GM19099 (cell line): Measurements from ENCODE around the gene RAB31.

Experiments
- POLR2A ChIP-seq: IDR thresholded peaks from 3 replicates; pipeline ENCODE4 v1.6.1; 2011; ENCODE audit warnings: low read depth; ENCODE audit not compliant: insufficient read length; ENCODE audit errors: extremely low read depth

The RAB31 gene

DNA sequence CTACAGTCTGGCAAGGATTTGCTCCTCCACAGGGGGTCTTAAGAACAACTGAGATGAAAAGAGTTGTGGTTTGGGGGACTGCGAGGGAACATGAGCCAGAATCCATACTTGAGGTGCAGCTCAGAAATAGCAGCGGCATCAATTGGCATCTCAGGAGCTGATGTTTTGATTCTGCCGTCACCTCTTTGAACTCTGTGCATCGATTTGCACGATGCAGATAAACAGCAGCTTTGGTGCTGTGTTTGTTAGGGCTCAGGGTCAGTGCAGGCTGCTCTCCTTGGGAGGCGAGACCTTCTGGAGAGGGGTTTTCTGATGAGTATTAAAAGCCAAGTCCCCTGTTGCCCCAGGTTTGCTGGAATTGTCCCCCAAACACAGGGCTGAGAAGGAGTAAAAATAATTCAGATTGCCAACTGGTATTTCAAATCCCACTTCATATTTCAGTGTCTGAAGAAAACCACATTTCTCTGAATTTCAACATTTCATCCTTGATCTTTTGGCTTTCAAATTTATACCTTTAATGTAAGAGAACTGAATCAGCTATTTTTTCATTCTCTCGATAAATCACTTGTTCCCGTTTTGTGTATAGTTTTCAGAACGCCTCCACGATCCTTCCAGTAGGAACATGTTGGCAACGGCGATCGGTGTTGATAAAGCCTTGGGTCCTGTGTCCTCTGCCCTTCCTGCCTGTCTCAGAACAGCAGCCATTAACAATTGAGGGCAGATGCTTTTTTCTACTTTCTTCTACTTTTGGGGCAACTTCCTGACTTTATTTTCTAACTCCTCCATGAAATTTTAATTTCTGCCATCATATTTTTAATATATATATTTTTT, 65.0 kb downstream of the RAB31 start:
- no peak for TF ChIP-seq POLR2A

DNA sequence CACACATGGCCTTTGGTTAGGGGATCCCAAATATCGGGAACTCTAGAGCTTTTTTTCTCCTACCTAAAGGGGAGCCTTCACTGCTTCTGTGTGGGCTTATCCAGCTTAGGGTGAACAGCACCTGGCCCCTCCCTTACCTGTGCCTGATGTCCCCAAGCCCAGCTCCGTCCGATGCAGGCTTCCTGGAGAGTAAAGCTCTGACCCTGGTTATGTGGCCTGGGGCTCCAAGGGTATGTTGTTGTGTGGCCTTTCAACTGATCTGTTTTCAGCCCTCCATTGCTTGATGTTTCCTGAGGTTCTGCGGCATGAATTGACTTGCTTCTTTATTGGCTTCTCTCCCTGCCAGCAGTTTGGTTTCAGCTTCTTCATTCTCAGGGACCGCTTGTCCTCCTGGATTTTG, 66.0 kb downstream of the RAB31 start:
- no peak for TF ChIP-seq POLR2A

DNA sequence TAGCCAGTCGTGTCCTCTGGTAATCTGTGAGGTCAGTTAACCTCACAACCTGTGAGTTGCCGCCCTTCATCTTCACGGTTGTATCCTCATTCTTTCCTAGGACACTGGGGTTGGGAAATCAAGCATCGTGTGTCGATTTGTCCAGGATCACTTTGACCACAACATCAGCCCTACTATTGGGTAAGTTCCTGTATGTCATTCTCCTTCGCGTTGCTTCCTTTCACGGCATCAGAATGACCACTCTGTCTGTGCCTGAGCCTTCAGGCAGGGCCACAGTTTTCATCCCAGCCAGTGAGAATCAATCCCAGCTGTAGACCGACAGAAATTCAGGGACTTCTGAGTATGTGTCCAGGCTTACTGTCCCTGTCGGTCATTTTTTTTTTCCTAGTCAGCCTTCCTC, 67.1 kb downstream of the RAB31 start:
- no peak for TF ChIP-seq POLR2A

DNA sequence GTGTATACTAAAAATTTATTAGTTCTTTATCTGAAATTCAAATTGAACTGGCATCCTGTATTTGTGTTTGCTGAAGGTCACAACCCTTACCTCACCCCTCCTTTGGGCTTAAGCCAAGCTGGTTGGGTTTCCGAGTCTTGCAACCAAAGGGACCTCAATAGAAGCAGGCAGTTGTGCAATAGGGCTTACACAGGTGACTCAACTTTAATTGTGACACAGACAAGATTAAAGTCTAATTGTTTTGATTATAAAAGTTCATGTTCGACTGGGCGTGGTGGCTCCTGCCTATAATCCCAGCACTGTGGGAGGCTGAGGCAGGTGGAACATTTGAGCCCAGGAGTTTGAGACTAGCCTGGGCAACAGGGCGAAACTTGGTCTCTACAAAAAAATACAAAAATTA, 71.5 kb downstream of the RAB31 start:
- no peak for TF ChIP-seq POLR2A

DNA sequence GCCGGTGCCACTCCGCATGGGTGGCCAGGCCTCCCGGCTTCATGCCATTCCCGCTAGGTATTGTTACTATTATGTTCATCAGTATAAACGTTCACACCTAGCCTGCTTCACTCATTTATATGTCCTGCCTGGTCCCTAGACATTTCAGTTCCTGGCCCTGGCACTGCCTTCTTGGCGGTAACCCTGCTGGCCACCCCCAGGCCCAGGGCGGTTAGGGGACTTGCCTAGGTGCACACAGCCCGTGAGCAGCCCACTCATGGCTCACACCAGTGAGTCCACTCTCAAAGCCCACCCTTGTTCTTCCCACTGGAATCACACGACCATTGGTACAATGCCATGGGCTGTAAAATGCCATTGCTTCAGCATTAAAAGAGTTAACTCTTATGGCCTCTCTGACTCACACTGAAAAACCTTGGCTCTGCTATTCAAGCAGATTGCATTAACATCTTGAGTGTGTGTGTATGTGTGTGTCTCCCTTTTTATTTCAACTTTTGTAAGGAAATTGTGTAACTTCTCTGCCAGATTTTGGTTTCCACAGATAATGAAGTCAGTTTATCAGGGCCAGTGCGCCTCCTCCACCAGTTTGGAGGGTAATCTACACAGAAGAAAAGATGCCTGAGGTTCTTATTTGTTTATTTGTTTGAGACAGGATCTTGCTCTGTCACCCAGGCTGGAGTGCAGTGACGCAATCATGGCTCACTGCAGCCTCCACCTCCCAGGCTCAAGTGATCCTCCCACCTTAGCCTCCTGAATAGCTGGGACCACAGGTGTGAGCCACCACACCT, 74.2 kb downstream of the RAB31 start:
- no peak for TF ChIP-seq POLR2A

DNA sequence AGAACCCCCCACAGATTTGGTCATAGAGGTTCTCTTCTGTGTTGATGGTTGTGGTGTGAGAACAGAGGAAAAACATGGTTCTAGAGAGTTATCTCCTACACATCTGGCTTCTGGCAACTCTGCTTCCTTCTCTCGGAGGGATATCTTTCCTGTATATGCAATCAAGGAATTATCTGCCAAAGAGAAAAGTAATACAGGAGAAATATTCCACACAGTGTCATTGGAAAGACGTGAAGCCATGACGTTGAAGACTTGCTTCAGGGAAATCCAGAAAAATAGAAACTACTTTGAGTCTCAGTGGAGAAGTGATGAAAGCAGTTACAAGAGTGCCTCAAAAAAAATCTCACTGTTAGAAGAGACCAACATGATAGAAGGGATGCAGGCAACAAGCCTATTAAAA, 78.5 kb downstream of the RAB31 start:
- TF ChIP-seq POLR2A = no peak

DNA sequence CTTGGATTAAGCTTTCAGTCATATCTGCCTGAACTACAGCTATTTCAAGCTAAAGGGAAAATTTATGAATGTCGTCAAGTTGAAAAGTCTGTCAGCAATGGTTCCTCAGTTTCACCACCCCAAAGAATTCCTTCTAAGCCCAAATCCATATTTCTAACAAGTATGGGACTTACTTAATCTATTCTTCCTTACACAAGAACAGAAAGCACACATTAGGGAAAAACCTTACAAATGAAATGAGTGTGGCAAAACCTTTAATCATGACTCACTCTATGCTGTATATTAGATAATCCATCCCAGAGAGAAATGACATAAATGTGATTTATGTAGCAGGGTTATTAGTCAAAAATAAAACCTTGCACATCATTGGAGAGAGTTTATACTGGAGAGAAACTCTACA, 78.9 kb downstream of the RAB31 start:
- TF ChIP-seq POLR2A = no peak

DNA sequence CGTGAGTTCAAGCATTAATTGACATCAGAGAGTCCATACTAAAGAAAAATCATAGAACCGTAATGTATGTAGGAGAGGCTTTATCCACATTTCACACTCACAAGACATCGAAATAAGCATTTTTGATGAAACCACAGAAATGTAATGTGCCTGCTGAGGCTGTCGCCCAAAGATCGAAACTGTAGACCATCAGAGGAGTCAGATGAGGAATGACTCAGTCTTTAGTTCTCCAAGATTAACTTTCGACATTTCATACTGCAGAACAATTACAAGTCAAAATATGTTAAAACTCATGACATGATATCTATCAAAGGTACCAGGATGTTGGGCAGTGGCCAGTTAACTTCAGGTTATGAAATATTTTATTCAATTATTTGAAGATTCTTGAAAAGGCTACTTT, 79.6 kb downstream of the RAB31 start:
- no peak for TF ChIP-seq POLR2A

DNA sequence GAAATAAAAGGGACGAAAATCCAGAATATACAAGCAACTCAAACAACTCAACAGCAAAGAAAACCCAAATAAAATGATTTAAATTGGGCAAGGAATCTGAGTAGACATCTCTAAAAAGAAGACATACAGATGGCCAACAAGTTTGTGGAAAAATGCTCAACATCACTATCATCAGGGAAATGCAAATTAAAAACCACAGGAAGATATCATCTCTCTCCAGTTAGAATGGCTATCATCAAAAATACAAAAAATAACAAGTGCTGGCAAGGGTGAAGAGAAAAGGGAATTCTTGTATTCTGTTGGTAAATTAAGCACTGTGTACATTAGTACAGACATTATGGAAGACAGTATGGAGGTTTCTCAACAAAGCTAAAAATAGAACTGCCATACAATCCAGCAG, 80.0 kb downstream of the RAB31 start:
- TF ChIP-seq POLR2A = no peak

DNA sequence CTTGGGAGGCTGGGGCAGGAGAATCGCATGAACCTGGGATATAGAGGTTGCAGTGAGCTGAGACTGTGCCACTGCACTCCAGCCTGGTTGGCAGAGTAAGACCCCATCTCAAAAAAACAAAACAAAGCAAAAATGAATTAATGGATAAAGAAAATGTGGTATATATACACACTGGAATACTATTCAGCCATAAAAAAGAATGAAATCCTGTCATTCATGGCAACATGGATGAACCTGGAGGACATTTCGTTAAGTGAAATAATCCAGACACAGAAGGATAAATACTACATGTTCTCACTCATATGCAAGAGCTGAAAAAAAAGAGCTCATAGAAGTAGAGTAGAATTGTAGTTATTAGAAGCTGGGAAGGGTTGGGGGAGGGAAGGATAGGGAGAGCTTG, 80.8 kb downstream of the RAB31 start:
- no peak for TF ChIP-seq POLR2A

DNA sequence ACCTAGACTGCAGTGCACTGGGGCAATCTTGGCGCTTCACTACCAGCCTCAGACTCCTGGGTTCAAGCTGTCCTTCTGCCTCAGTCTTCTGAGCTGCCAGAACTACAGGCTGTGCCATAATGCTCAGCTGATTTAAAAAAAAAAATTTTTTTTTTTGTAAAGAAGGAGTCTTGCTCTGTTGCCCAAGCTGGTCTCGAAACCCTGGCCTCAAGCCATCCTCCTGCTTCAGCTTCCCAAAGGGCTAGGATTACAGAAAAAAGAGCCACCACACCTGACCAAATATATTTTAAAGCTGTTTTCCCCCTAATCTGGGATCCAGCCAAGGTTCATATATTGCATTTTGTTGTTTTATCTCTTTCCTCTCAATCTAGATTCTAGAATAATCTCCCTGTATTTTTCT, 82.2 kb downstream of the RAB31 start:
- TF ChIP-seq POLR2A = no peak

DNA sequence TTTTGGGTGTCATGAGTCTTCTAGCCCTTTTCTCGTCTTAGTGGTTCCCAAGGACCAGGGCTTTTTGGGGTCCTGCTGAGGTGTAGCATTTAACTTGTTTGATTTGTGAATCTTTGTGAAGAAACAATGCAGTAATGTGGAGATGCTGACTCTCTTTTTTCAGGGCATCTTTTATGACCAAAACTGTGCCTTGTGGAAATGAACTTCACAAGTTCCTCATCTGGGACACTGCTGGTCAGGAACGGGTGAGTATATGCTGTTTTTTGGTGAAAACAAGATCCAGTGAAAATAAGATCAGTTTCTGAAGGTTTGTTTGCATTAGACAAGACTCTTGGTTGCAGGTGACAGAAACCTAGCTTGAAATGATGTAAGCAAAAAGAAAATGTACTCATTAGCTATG, 83.9 kb downstream of the RAB31 start:
- TF ChIP-seq POLR2A = no peak

DNA sequence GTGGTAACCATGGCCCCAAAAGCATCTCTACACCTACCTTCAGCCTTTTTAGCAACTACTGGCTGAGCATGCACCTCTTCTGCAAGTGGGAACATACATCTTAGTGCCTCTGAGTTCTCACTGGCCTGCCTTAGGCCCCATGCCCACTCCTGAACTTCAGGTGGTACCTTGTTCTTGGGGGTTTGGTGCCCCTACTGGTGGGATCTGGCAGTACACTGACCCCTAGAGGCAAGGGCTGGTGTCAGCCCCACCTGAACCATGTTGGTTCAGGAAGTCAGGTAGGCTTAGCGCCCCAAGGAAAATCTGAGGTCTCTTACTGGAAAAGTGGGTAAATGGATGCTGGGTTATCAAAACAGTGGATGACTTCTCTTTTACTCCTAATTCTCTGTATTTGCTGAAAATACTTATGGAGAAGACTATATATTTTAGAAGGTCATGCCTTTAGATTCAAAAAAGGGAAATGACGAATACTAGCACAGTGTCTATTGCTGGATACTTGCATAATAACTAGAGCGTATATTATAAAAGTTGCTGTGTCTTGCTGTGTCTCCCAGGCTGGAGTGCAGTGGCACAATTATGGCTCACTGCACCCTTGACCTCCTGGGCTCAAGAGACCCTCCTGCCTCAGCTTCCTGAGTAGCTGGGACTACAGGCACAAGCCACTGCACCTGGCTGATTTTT, 84.6 kb downstream of the RAB31 start:
- TF ChIP-seq POLR2A = no peak

DNA sequence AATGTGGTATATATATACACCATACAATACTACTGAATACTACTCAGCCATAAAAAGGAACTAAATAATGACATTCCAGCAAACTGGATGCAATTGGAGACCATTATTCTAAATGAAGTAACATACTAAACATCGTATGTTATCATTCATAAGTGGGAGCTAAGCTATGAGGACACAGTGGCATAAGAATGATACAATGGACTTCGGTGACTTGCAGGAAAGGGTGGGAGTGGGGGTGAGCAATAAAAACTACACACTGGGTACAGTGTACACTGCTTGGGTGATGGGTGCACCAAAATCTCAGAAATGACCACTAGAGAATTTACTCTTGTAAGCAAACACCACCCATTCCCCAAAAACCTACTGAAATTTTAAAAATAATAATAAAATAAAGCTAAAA, 87.9 kb downstream of the RAB31 start:
- TF ChIP-seq POLR2A = no peak

DNA sequence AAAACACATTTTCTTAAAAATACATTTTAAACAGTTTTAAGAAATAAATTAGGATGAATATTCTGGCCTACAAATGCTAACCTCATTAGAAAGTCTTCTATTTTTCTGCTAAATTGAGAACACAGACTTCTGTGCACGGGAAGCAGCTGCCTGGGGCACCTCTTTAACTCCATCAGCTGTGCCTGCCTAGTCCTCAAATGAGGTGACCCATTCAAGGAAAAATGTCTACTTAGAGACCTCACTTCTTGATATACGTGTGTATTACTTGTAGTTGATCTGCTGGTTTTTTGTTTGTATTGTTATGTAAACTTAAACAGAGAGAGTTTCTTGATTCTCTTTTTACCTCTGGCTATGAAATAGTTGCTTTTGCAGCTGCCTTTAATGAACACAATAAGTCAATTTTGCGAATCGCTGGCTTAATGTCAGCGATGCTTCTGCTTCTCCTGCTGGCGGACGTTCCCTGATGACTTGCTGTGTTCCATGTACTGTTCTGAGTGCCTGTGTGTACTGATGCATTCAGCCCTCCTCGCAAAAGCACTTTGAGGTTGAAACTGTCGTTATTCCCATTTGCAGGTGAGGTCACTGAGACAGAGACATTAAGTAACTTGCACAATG, 88.9 kb downstream of the RAB31 start:
- no peak for TF ChIP-seq POLR2A
